Pancreas (tissue), 10 donors: Measurements from ENCODE around the gene PPIP5K2. TPM values are rescaled to one million over a fixed set of nuclear protein-coding genes. Genes with fewer than 3 reads are reported as not detected.

Experiments
- ATAC-seq, 4 donors: fragments of 200-7000 bp; cut with Tn5 transposase; one replicate each; pipeline versions ENCODE4 v1.8.0 to v1.9.1; 2020; ENCODE audit warnings: mild to moderate bottlenecking in 4 of 4, moderate library complexity in 4 of 4
- DNase-seq, 6 donors: peaks; one replicate each; pipeline ENCODE4 v3.0.0-alpha.2; 2020
- FAIRE-seq: peaks from 2 replicates; lab custom pipeline; 2012; peaks lifted over from hg19 to GRCh38; lab: Jason Lieb, UNC
- H3K27ac ChIP-seq, 4 donors: fragments of 200-600 bp; sonication (generic); 1 replicate in 3 of 4; 2 replicates in 1 of 4; pipeline versions ENCODE4 v1.5.0 to v1.8.0; 2020
- H3K27me3 ChIP-seq, 4 donors: fragments of 200-600 bp; one replicate each; pipeline ENCODE4 v1.8.0; 2021
- H3K36me3 ChIP-seq, 3 donors: fragments of 200-600 bp; sonication (generic) in 1 of 3; one replicate each; pipeline versions ENCODE4 v1.5.0 to v1.8.0; 2020 to 2021
- H3K4me1 ChIP-seq, 3 donors: fragments of 200-600 bp; one replicate each; pipeline ENCODE4 v1.8.0; 2021
- H3K4me3 ChIP-seq, 4 donors: fragments of 200-600 bp; sonication (generic) in 2 of 4; one replicate each; pipeline versions ENCODE4 v1.5.0 to v1.8.0; 2020 to 2021
- H3K9me3 ChIP-seq, 4 donors: fragments of 200-600 bp; one replicate each; pipeline ENCODE4 v1.8.0; 2021
- WGBS, 2 donors: extraction: QIAGEN DNeasy Blood & Tissue Kit; methylation state at CpG; one replicate each; pipeline ENCODE4 v1.1.7; 2013; 5-methylcytosine and 5-hydroxymethylcytosine counted together
- intact Hi-C, 3 donors: fragments of 100-400 bp; cut with DNase I; formaldehyde crosslinking; loops; one replicate each; pipeline versions ENCODE4 v1.11.1 to v1.14.2; 2022
- polyA plus RNA-seq, 2 donors: library from polyadenylated mRNA; stranded (reverse); fragments of 200-250 nt; gene quantifications; one replicate each; pipeline ENCODE4 v1.2.3, GENCODE V29; 2013
- total RNA-seq, 6 donors: library from RNA; stranded (reverse); fragmentation: NEBNext Ultra II Directional in 4 of 6; extraction: Animal tissue kit (Norgen Biotek cat#: 25700) in 4 of 6; gene quantifications; one replicate each; pipeline versions ENCODE4 v1.2.1 to v1.2.4, GENCODE V29; 2021 to 2023
- TF ChIP-seq, protein P1 (sequence below), 4 donors: fragments of 200-600 bp; sonication (generic) in 3 of 4; IDR thresholded peaks; one replicate each; pipeline versions ENCODE4 v1.5.0 to v1.8.0; 2021; ENCODE audit warnings: antibody characterized with exemption in 4 of 4
- donor health status: healthy with polysubstance abuse.
- donor health status: DM: no; HTN: no; CAD: no; lungs with moderate emphysema.
- donor health status: DM: no; HTN: no; CAD: no.
- donor health status: control.
- donor health status: control.
- donor health status: Bipolar disorder and iron deficiency.
- donor health status: DM: yes; HTN: yes; CAD: no.
- donor health status: DM: no; HTN: no; CAD: no.
- donor health status: DM: no; HTN: no; CAD: no.
- donor health status: DM: yes; HTN: yes; CAD: no.

PPIP5K2 gene
- total and polyA plus RNA-seq, 8 donors = 13.5 to 35.2 (median 22.4) TPM

DNA sequence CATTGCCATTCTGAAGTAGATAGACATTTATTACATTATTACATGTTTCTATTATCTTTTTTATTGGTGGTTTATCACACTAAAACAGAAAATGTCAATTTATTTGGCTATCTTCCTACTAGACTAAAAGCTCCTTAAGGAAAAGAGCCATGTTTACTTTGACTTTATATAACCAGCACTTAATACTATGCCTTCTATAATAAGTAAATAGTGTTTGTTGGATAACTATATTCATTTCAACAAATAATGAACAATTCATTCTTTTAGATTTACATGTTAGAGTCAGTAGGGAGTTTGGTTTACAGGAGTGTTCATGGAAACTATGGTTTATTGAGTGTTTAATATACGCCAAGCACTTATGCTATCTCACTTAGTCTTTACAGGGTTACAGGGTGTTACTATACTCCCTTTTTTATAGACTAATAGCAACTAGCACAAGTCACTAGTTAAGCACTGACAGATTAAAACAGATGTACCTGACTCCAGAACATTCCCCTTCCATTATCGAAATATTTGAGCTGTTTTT is 7.3 kb downstream of the PPIP5K2 start:
- Histone ChIP-seq H3K9me3 (no peaks in the 10 kb centered on the region), H3K27me3 (no peaks in the 10 kb centered on the region), H3K4me3 (no peak overlapping the region), H3K27ac (no peak overlapping the region), H3K4me1 (peaks cover 0 to 4% (median 0%) of the 10 kb centered on the region in 3 donors), H3K36me3 (no peaks in the 10 kb centered on the region)
- FAIRE-seq (peak; percentile 49), ATAC-seq (no peak), DNase-seq (no peak)
- WGBS, 2 donors = 94 to 100% methylated on average over 2 of the region's 2 CpGs
- intact Hi-C loops = no loop called here
- TF ChIP-seq, protein P1, sequence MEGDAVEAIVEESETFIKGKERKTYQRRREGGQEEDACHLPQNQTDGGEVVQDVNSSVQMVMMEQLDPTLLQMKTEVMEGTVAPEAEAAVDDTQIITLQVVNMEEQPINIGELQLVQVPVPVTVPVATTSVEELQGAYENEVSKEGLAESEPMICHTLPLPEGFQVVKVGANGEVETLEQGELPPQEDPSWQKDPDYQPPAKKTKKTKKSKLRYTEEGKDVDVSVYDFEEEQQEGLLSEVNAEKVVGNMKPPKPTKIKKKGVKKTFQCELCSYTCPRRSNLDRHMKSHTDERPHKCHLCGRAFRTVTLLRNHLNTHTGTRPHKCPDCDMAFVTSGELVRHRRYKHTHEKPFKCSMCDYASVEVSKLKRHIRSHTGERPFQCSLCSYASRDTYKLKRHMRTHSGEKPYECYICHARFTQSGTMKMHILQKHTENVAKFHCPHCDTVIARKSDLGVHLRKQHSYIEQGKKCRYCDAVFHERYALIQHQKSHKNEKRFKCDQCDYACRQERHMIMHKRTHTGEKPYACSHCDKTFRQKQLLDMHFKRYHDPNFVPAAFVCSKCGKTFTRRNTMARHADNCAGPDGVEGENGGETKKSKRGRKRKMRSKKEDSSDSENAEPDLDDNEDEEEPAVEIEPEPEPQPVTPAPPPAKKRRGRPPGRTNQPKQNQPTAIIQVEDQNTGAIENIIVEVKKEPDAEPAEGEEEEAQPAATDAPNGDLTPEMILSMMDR (IDR thresholded peaks at IDR 0.05) = no peak

DNA sequence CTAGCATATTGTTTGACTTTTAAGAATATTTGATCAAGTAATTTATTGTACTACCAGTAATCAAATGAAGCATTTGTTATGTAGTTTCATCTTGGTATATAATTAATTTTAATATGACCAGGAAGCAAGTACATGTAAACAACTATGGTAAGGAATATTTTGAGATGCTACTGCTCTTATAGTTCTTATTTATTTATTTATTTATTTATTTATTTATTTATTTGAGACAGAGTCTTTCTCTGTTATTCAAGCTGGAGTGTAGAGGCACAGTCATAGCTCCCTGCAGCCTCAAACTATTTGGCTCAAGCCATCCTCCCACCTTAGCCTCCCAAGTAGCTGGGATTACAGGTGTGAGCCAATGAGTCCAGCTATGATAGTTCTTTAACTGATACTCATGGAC is 8.1 kb downstream of the PPIP5K2 start:
- Histone ChIP-seq H3K36me3 (no peaks in the 10 kb centered on the region), H3K9me3 (no peaks in the 10 kb centered on the region), H3K27ac (no peak overlapping the region), H3K27me3 (no peaks in the 10 kb centered on the region), H3K4me1 (peaks cover 0 to 7% (median under 1%) of the 10 kb centered on the region in 3 donors), H3K4me3 (no peak overlapping the region)
- FAIRE-seq (peak; percentile 20), DNase-seq (no peak), ATAC-seq (no peak)
- intact Hi-C loops = no loop called here
- TF ChIP-seq, protein P1 (IDR thresholded peaks at IDR 0.05) = no peak

DNA sequence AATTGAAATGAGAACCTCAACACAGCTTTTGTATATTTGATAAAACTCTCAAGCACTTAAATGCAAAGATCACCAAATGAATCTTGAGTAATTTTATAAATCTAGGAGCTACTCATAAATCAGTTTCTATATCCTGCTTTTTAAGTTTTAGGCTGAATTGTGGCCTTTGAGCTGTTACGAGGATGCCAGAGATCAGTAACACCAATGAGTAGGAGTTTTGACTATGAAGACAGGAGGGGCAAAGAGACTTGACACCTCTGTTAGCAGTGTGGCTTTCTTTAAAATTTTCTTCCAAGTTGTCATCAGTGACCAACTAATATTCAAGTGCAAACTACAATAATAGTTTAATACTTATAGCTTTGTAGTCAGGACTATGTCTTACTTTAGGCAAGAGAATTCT is 12.6 kb downstream of the PPIP5K2 start:
- Histone ChIP-seq H3K4me1 (peaks cover 0 to 14% (median 10%) of the 10 kb centered on the region in 3 donors), H3K27ac (no peak overlapping the region), H3K9me3 (no peaks in the 10 kb centered on the region), H3K27me3 (no peaks in the 10 kb centered on the region), H3K4me3 (no peak overlapping the region), H3K36me3 (no peaks in the 10 kb centered on the region)
- intact Hi-C loops = no loop called here
- WGBS, 2 donors = 86 to 87% methylated on average over 1 of the region's 1 CpG
- no peak for DNase-seq
- no peak for ATAC-seq
- TF ChIP-seq, protein P1 (IDR thresholded peaks at IDR 0.05) = no peak
- FAIRE-seq = no peak

DNA sequence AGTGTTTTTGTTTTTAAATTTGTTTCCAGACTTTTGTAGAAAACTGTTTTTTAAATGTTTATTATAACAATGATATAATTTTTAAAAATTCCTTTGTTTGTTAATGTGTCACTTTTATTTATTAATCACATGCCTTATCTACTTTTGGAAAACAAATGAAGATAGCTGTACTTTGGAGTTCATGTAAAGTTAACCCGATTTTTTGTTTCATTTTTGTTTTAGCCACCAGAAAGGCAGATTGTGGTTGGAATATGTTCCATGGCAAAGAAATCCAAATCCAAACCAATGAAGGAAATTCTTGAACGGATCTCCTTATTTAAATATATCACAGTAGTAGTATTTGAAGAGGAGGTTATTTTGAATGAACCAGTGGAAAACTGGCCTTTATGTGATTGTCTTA is 13.1 kb downstream of the PPIP5K2 start:
- ATAC-seq (no peak), DNase-seq (no peak), FAIRE-seq (peak; percentile 9)
- TF ChIP-seq, protein P1 (IDR thresholded peaks at IDR 0.05) = no peak
- no peaks in the 10 kb centered on the region for H3K27me3 ChIP-seq
- H3K27ac ChIP-seq = no peak overlapping the region
- no peak overlapping the region for H3K4me3 ChIP-seq
- H3K4me1 ChIP-seq = peaks cover 0 to 14% (median 10%) of the 10 kb centered on the region in 3 donors
- no peaks in the 10 kb centered on the region for H3K36me3 ChIP-seq
- 14 to 15% methylated on average over 2 of the region's 2 CpGs for WGBS, 2 donors
- intact Hi-C loops = no loop called here
- no peaks in the 10 kb centered on the region for H3K9me3 ChIP-seq

DNA sequence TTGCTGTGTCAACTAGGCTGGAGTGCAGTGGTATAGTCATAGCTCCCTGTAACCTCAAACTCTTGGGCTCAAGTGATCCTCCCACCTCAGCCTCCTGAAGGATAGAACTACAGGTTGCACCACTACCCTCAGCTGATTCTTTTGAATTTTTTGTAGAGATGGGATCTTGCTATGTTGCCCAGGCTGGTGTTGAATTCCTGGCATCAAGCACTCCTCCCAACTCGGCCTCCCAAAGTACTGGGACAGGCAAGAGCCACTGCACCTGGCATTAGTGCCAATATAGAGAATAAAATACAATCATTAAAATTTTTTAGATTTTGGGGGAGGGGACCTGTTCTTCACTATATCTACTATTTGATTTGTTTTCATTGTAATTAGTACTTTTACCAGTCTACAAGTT is 15.4 kb downstream of the PPIP5K2 start:
- TF ChIP-seq, protein P1 (IDR thresholded peaks at IDR 0.05) = no peak
- peaks cover 0 to 14% (median 10%) of the 10 kb centered on the region in 3 donors for H3K4me1 ChIP-seq
- H3K9me3 ChIP-seq = no peaks in the 10 kb centered on the region
- no peak for FAIRE-seq
- 89 to 95% methylated on average over 1 of the region's 1 CpG for WGBS, 2 donors
- DNase-seq = no peak
- intact Hi-C loops = no loop called here
- no peak for ATAC-seq
- H3K36me3 ChIP-seq = no peaks in the 10 kb centered on the region
- H3K4me3 ChIP-seq = no peak overlapping the region
- no peak overlapping the region for H3K27ac ChIP-seq
- H3K27me3 ChIP-seq = no peaks in the 10 kb centered on the region
